NCI-H2107 treated with DMSO at 0.1 percent for 48 hours (cell line): ENCODE results near the gene PTK7.
"Not testable (repeated sequence)": the region's sequence is repeated elsewhere in the genome, so short reads cannot be mapped to it uniquely, and the experiment has no call there.

ENCODE experiments used
- DNase-seq: peaks from one replicate; lab custom pipeline; 2025; ENCODE audit not compliant: unreplicated experiment; lab: John Stamatoyannopoulos, UW

The PTK7 gene

GRCh38 chr6:43075670-43076463 lies at the start of gene PTK7:
Gene PTK7, plus strand, starts transcription at chr6:43076314. Its CDS starts 175 bp downstream, at chr6:43076489.
- DNase-seq, result no peak

DNA sequence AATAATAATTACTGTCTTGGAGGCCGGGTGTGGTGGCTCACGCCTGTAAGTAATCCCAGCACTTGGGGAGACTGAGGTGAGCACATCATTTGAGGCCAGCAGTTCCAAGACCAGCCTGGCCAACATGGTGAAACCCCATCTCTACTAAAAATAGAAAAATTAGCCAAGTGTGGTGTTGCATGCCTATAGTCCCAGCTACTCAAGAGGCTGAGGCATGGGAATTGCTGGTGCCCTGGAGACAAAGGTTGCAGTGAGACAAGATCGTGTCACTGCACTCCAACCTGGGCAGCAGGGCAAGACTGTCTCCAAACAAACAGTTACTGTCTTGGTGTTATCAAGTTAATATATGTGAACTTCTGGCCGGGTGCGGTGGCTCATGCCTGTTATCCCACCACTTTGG lies 49.7 kb upstream of the PTK7 start:
- no peak for DNase-seq

GRCh38 chr6:43029120-43029519 lies 47.0 kb upstream of the PTK7 start:
- DNase-seq, result no peak

DNA sequence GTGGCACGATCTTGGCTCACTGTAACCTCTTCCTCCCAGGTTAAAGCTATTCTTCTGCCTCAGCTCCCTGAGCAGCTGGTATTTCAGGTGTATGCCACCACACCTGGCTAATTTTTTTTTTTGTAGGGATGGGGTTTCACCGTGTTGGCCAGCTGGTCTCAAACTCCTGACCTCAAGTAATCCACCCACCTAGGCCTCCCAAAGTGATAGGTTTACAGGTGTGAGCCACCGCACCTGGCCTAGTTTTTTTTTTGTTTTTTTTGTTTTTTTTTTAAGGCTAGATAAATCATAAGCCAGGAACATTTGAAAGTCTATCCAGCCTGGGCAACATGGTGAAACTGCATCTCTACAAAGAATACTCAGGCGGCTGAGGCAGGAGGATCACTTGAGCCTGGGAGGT lies 43.8 kb upstream of the PTK7 start:
- no peak for DNase-seq

DNA sequence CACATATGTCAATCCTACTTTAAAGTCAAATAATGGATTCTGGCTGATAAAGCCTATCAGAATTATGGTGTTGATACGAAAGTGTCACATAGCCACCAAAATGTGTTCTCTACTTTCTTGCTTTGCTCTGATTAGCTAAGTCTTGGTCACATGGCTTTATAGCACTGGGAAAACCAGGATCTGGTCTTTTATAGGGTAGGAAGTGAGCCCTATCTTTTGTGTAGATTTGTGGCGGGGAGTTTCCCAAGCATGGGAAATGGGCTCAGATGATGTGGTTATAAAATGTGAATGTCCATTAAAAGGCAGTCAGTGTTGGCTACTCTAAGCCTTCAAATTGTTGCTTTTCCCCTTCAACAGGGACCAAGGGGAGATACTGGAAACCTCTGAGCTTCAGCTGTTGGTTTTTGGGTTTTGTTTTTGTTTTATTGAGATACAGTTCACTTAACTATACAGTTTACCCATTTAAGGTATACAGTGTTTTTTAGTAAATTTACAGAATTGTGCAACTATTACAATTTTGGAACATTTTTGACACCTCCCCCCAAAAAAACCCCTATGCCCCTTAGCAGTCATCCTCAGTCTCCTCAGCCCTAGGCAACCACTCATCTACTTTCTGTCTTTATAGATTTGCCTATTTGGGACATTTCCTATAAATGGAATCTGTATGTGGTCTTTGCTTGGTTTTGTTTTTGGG lies 42.5 kb upstream of the PTK7 start:
- no peak for DNase-seq

GRCh38 chr6:43034190-43034525 lies 42.0 kb upstream of the PTK7 start:
- DNase-seq, result no peak

GRCh38 chr6:43035495-43036194 lies 40.5 kb upstream of the PTK7 start:
- DNase-seq, result no peak

DNA sequence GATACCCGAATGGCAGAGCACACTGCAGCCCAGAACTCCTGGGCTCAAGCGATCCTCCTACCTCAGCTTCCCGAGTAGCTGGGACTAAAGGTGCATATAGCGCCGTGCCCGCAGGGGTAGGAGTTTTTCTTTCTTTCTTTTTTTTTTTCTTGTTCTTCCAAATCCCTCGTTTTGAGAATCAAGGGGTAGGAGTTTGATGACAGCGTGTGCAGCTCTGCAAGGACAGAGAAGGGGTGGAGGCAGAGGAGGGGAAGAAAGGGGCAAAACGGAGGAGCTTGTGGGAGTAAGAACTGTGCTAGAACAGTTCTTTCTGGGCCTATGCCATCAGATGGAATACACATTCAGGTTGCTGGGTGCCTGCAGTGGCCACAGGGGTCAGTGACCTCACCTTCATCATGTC lies 39.4 kb upstream of the PTK7 start:
- no peak for DNase-seq

DNA sequence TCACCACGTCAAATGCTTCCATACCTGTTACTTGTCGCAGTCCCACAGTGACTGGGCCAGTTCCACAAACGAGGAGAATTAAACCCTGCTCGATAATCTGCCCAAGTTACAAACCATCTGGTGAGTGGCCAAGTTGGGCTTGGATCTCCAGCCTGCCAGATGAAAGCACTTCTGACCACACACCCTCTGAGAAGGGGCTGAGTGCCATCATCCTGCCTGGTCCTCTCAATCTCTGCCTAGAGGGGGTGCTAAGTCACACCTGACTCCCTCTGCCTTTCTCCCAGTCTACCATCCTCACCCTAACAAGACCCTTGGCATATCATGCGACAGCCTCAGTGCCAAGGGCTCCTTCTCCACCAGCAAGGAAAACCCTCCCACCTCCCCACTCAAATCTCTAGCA lies 38.9 kb upstream of the PTK7 start:
- no peak for DNase-seq

DNA sequence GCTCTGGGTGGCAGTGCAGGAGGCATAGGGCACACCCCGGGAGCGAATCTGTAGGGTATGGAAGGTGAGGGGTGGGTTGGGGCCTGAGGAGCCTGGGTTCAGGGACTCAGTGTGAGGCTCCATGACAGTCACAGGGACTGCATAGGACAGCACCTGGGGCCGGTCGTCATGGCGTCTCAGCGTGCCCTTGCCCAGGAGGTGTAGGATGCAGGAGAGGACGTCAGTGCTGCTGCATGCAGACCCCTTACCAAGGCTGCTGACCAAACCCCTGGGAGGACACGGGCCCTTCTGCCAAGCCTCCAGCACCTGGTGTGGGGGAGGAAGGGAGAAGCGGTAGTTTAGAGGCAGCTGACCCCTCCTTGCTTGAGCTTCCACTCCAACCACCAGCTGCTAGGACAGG lies 38.4 kb upstream of the PTK7 start:
- no peak for DNase-seq

- DNase-seq, result no peak
Measured at GRCh38 chr6:43038727-43039126, 37.4 kb upstream of the PTK7 start.

- no peak for DNase-seq
Measured at GRCh38 chr6:43040542-43041257, 35.4 kb upstream of the PTK7 start.

- not testable (repeated sequence) for DNase-seq
Measured at GRCh38 chr6:43041475-43041874, 34.6 kb upstream of the PTK7 start.

DNA sequence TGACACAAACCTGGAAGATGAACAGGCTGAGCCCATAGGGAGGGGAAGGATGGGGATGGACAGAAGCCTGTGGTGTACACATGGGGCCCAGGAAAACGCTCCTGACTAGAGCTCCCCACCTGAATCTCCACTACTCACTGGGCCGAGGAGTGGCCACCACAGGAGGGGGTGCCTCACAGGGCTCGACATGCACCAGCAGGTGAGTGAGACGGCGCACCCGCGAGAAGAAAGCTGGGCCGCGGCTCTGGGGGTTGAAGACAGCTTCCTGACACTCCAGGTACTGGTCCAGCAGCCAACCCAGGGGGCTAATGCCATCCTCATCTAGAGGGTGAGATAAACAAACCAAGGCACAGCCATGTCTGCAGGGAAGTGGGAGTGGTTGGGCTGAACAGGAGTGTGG lies 32.8 kb upstream of the PTK7 start:
- DNase-seq, result no peak

DNA sequence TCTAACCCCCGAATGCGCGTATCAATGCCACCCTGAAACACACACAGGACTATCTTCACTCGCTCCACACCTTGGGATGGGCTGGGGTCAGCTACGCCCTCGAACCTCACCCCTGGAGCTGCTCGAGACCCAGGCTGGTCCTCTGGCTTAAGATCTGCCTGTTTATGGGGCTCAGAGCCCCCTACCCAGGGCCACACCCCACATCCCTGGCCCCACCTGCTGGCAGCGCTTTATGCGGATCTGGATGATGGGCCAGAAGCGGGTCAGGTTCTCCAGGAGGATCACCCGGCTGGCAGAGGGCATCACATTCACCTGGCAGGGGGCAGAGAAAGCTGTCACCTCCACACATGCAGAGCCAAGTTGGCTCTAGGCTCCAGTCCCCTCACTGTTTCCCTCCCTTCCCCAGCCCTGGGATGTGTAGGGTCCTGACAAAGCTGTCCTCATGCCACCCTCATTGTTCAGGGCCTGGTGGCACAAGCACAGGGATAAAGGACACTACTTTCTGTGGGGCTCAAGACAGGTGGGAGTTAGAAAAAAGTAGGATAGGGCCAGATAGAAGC lies 30.7 kb upstream of the PTK7 start:
- DNase-seq, result no peak

DNA sequence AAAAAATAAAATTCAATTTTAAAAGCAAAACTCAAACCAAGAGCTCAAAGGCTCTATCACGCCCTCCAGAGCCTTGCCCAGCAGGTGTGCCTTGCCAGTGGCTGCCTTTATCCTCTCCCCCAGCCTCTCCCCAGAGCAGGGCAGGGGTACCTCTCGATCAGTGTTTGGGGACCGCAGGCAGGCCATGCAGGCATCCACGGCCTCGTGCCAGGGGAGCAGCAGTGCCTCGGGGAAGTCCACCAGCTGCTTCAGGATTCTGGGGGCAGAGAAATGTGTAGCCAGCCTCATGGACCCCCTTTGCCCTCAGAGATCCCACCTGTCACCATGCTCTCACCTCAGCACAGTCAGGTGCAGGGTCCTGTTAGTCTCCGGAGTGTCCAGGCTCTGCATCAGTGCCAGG lies 28.1 kb upstream of the PTK7 start:
- DNase-seq, result no peak

GRCh38 chr6:43050981-43051380 lies 25.1 kb upstream of the PTK7 start:
- DNase-seq, result no peak

- DNase-seq, result no peak
Measured at GRCh38 chr6:43052225-43052841, 23.8 kb upstream of the PTK7 start.

DNA sequence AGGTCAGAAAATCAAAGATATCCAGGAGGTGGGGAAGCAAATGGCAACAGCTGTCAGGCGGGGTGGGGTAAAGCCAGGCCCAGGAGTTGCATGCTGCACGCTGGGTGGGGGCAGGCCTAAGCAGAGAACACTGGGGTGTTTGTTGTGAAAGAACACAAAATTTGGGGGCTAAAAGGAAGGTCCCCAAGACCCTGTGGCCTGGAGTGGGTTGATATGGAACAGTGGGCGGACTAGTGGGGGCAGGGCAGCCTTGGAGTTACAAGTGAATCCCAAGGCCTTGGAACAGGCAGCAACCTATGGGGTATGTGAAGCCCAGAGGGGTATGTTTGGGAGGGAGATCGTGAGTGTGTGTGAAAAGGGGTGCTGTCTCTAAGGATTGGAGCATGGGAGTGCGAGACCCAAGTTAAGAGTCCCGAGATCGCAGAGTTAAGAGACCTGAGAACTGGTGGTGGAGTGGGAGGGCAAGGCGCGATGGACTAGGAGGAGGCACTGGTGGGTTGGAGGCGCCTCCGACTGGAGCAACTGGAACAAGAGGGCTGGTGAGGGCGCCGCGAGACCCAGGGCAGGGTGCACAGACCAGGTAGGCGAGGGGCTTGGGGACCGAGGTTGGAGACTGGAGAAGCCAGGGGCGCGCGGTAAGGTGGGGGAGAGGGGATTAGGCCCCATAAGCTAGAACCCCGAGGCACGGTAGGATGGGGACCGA lies 23.1 kb upstream of the PTK7 start:
- DNase-seq, result no peak

GRCh38 chr6:43053545-43054205 lies 22.4 kb upstream of the PTK7 start, which contains the start of gene CUL7:
Gene CUL7, minus strand, starts transcription at chr6:43053851. Its CDS starts 1,063 bp downstream, at chr6:43052788.
- DNase-seq, result peak; percentile 64
